Trophoblast cell (in vitro differentiated cells and primary cell): ENCODE measurements around the gene CCDC30.

Experiments used
- DNase-seq, 2 donors: peaks; one replicate each; pipeline ENCODE4 v3.0.0-alpha.2; 2016
- H2AFZ ChIP-seq: 2 replicates; pipeline ENCODE4 v1.6.1; 2013; ENCODE audit warnings: low read length, moderate library complexity, mild to moderate bottlenecking; ENCODE audit not compliant: insufficient read depth, poor library complexity
- H2AK5ac ChIP-seq: 2 replicates; pipeline ENCODE4 v1.6.1; 2013; ENCODE audit warnings: mild to moderate bottlenecking, low read length
- H2BK120ac ChIP-seq: 2 replicates; pipeline ENCODE4 v1.6.1; 2013; ENCODE audit warnings: low read length, mild to moderate bottlenecking, moderate library complexity; ENCODE audit not compliant: insufficient read depth, poor library complexity
- H2BK12ac ChIP-seq: 2 replicates; pipeline ENCODE4 v1.6.1; 2013; ENCODE audit warnings: mild to moderate bottlenecking, low read length, moderate library complexity
- H2BK5ac ChIP-seq: 2 replicates; pipeline ENCODE4 v1.6.1; 2013; ENCODE audit warnings: low read length, low read depth, moderate library complexity, mild to moderate bottlenecking; ENCODE audit not compliant: poor library complexity
- H3K14ac ChIP-seq: 2 replicates; pipeline ENCODE4 v1.6.1; 2013; ENCODE audit warnings: mild to moderate bottlenecking, low read length
- H3K18ac ChIP-seq: 2 replicates; pipeline ENCODE4 v1.6.1; 2013; ENCODE audit warnings: mild to moderate bottlenecking, low read length
- H3K23ac ChIP-seq: 2 replicates; pipeline ENCODE4 v1.6.1; 2013; ENCODE audit warnings: low read length
- H3K27ac ChIP-seq: 2 replicates; pipeline ENCODE4 v1.5.1; 2013; ENCODE audit warnings: low read depth, mild to moderate bottlenecking, inconsistent platforms, low read length, moderate library complexity
- H3K27me3 ChIP-seq: 2 replicates; pipeline ENCODE4 v1.6.1; 2013; ENCODE audit warnings: inconsistent platforms, mild to moderate bottlenecking, low read length, moderate library complexity; ENCODE audit not compliant: insufficient read depth
- H3K36me3 ChIP-seq, 2 experiments: 1 replicate in 1 of 2; 2 replicates in 1 of 2; pipeline ENCODE4 v1.6.1; 2013; ENCODE audit warnings: low read length in 2 of 2, mild to moderate bottlenecking in 2 of 2, moderate library complexity in 1 of 2; ENCODE audit not compliant: insufficient read depth in 2 of 2, control insufficient read depth in 1 of 2
- H3K4ac ChIP-seq: 2 replicates; pipeline ENCODE4 v1.6.1; 2013; ENCODE audit warnings: low read depth, mild to moderate bottlenecking, low read length, moderate library complexity
- H3K4me1 ChIP-seq, 2 experiments: 1 replicate in 1 of 2; 2 replicates in 1 of 2; pipeline ENCODE4 v1.6.1; 2013; ENCODE audit warnings: low read length in 2 of 2, mild to moderate bottlenecking in 2 of 2, moderate library complexity in 1 of 2; ENCODE audit not compliant: insufficient read depth in 2 of 2, control insufficient read depth in 1 of 2
- H3K4me2 ChIP-seq: 2 replicates; pipeline ENCODE4 v1.6.1; 2013; ENCODE audit warnings: inconsistent platforms, mild to moderate bottlenecking, low read length, moderate library complexity
- H3K4me3 ChIP-seq: 2 replicates; pipeline ENCODE4 v1.5.1; 2013; ENCODE audit warnings: mild to moderate bottlenecking, low read depth, low read length, inconsistent platforms
- H3K79me1 ChIP-seq: one replicate; pipeline ENCODE4 v1.6.1; 2013; ENCODE audit warnings: low read length
- H3K79me2 ChIP-seq: 2 replicates; pipeline ENCODE4 v1.6.1; 2013; ENCODE audit warnings: low read length, mild to moderate bottlenecking; ENCODE audit not compliant: control insufficient read depth, insufficient read depth, poor library complexity
- H3K9ac ChIP-seq: 2 replicates; pipeline ENCODE4 v1.6.1; 2013; ENCODE audit warnings: mild to moderate bottlenecking, low read length
- H3K9me3 ChIP-seq: 2 replicates; pipeline ENCODE4 v1.6.1; 2013; ENCODE audit warnings: low read depth, mild to moderate bottlenecking, control low read depth, inconsistent platforms, low read length; ENCODE audit not compliant: insufficient read depth
- H4K12ac ChIP-seq: 2 replicates; pipeline ENCODE4 v1.6.1; 2013; ENCODE audit warnings: low read depth, mild to moderate bottlenecking, low read length, moderate library complexity
- H4K8ac ChIP-seq: 2 replicates; pipeline ENCODE4 v1.6.1; 2013; ENCODE audit warnings: low read depth, mild to moderate bottlenecking, low read length, moderate library complexity
- H4K91ac ChIP-seq: one replicate; pipeline ENCODE4 v1.6.1; 2013; ENCODE audit warnings: low read depth, mild to moderate bottlenecking, low read length, moderate library complexity
- WGBS: extraction: QIAGEN DNeasy Blood & Tissue Kit; methylation state at CpG from one replicate; pipeline ENCODE4 v1.1.7; 2013; ENCODE audit warnings: missing lambda C conversion rate; ENCODE audit not compliant: insufficient read length, insufficient coverage; ENCODE audit errors: extremely low coverage; 5-methylcytosine and 5-hydroxymethylcytosine counted together

CCDC30 gene

GRCh38 chr1:42518908-42519307 lies 55.8 kb downstream of the CCDC30 start:
- DNase-seq = no peak
- H3K4me2 ChIP-seq = no peak overlapping the region
- H4K12ac ChIP-seq = no peak overlapping the region
- no CpG with 5 or more reads among the region's 1 CpG for WGBS
- no peaks in the 10 kb centered on the region for H3K27me3 ChIP-seq
- no peak overlapping the region for H4K91ac ChIP-seq
- H3K4me3 ChIP-seq = no peak overlapping the region
- no peak overlapping the region for H3K9ac ChIP-seq
- H2AK5ac ChIP-seq = no peak overlapping the region
- H3K79me1 ChIP-seq = no peaks in the 10 kb centered on the region
- H3K14ac ChIP-seq = no peak overlapping the region
- H2BK12ac ChIP-seq = no peak overlapping the region
- H3K9me3 ChIP-seq = no peaks in the 10 kb centered on the region
- no peak overlapping the region for H3K18ac ChIP-seq
- H4K8ac ChIP-seq = no peak overlapping the region
- no peak overlapping the region for H2BK5ac ChIP-seq
- no peak overlapping the region for H2BK120ac ChIP-seq
- H3K4ac ChIP-seq = no peak overlapping the region
- no peak overlapping the region for H3K23ac ChIP-seq
- no peaks in the 10 kb centered on the region for H3K79me2 ChIP-seq
- no peaks in the 10 kb centered on the region for H3K4me1 ChIP-seq
- no peak overlapping the region for H2AFZ ChIP-seq
- no peaks in the 10 kb centered on the region for H3K36me3 ChIP-seq
- H3K27ac ChIP-seq = no peak overlapping the region

- Histone ChIP-seq H3K79me1 (no peaks in the 10 kb centered on the region), H4K91ac (no peak overlapping the region), H2AFZ (no peak overlapping the region), H3K27me3 (no peaks in the 10 kb centered on the region), H4K12ac (no peak overlapping the region), H3K18ac (no peak overlapping the region), H3K14ac (no peak overlapping the region), H3K4me3 (no peak overlapping the region), H2BK12ac (no peak overlapping the region), H3K9me3 (no peaks in the 10 kb centered on the region), H3K4me1 (no peaks in the 10 kb centered on the region), H3K4ac (no peak overlapping the region), H2BK120ac (no peak overlapping the region), H2BK5ac (no peak overlapping the region), H4K8ac (no peak overlapping the region), H3K23ac (no peak overlapping the region), H2AK5ac (no peak overlapping the region), H3K79me2 (no peaks in the 10 kb centered on the region), H3K4me2 (no peak overlapping the region), H3K36me3 (no peaks in the 10 kb centered on the region), H3K27ac (no peak overlapping the region), H3K9ac (no peak overlapping the region)
- peak; percentile 11 to 91 for DNase-seq
- WGBS = no CpG with 5 or more reads among the region's 3 CpGs
These were observed 60.1 kb downstream of the CCDC30 start for GRCh38 chr1:42523171-42523570.

GRCh38 chr1:42524330-42524729 lies 61.2 kb downstream of the CCDC30 start:
- Histone ChIP-seq H3K27ac (no peak overlapping the region), H3K9ac (no peak overlapping the region), H3K9me3 (no peaks in the 10 kb centered on the region), H3K79me2 (no peaks in the 10 kb centered on the region), H2AFZ (no peak overlapping the region), H2BK12ac (no peak overlapping the region), H3K79me1 (no peaks in the 10 kb centered on the region), H3K27me3 (no peaks in the 10 kb centered on the region), H3K4me2 (no peak overlapping the region), H2BK120ac (no peak overlapping the region), H3K14ac (no peak overlapping the region), H4K12ac (no peak overlapping the region), H3K4ac (no peak overlapping the region), H2BK5ac (no peak overlapping the region), H3K18ac (no peak overlapping the region), H3K4me3 (no peak overlapping the region), H4K8ac (no peak overlapping the region), H3K4me1 (no peaks in the 10 kb centered on the region), H3K23ac (no peak overlapping the region), H4K91ac (no peak overlapping the region), H2AK5ac (no peak overlapping the region), H3K36me3 (no peaks in the 10 kb centered on the region)
- no peak for DNase-seq
- no CpG with 5 or more reads among the region's 3 CpGs for WGBS

GRCh38 chr1:42529724-42530181 lies 66.7 kb downstream of the CCDC30 start:
- Histone ChIP-seq H4K8ac (no peak overlapping the region), H4K12ac (no peak overlapping the region), H3K18ac (no peak overlapping the region), H3K14ac (no peak overlapping the region), H3K4ac (no peak overlapping the region), H2BK120ac (no peak overlapping the region), H3K27me3 (no peaks in the 10 kb centered on the region), H4K91ac (no peak overlapping the region), H3K79me1 (peaks cover 9% of the 10 kb centered on the region), H3K36me3 (no peaks in the 10 kb centered on the region), H2AK5ac (no peak overlapping the region), H3K27ac (no peak overlapping the region), H3K23ac (no peak overlapping the region), H3K4me3 (no peak overlapping the region), H2AFZ (no peak overlapping the region), H3K9ac (no peak overlapping the region), H2BK12ac (no peak overlapping the region), H2BK5ac (no peak overlapping the region), H3K9me3 (no peaks in the 10 kb centered on the region), H3K4me1 (peaks cover 0 to 5% of the 10 kb centered on the region in 2 experiments), H3K4me2 (no peak overlapping the region), H3K79me2 (no peaks in the 10 kb centered on the region)
- peak; percentile 65 to 86 for DNase-seq
- WGBS = no CpG with 5 or more reads among the region's 3 CpGs
